DMS 273 (cell line): ENCODE results near the gene LRRC8B.
A peak's percentile ranks its signal among the peaks of the same experiment; 100 is the strongest.
"Not testable (repeated sequence)": the region's sequence is repeated elsewhere in the genome, so short reads cannot be mapped to it uniquely, and the experiment has no call there.

Experiments
- DNase-seq: peaks from one replicate; lab custom pipeline; 2025; ENCODE audit not compliant: unreplicated experiment; lab: John Stamatoyannopoulos, UW

LRRC8B gene

GRCh38 chr1:89578946-89579684 lies 54.5 kb downstream of the LRRC8B start:
- no peak for DNase-seq

- no peak for DNase-seq
Measured at GRCh38 chr1:89580036-89580435, 55.4 kb downstream of the LRRC8B start.

GRCh38 chr1:89581859-89582258 lies 57.2 kb downstream of the LRRC8B start:
- no peak for DNase-seq

GRCh38 chr1:89582571-89582970 lies 57.9 kb downstream of the LRRC8B start:
- no peak for DNase-seq

- no peak for DNase-seq
Measured at GRCh38 chr1:89584211-89584610, 59.6 kb downstream of the LRRC8B start.

GRCh38 chr1:89584781-89585180 lies 60.2 kb downstream of the LRRC8B start:
- DNase-seq: no peak

- no peak for DNase-seq
Measured at GRCh38 chr1:89587729-89588161, 63.1 kb downstream of the LRRC8B start.

- no peak for DNase-seq
Measured at GRCh38 chr1:89588480-89588879, 63.9 kb downstream of the LRRC8B start.

GRCh38 chr1:89589515-89589914 lies 64.9 kb downstream of the LRRC8B start:
- no peak for DNase-seq

- DNase-seq: no peak
Measured at GRCh38 chr1:89590341-89591080, 65.9 kb downstream of the LRRC8B start.

- DNase-seq: not testable (repeated sequence)
Measured at GRCh38 chr1:89592861-89593302, 68.3 kb downstream of the LRRC8B start.

GRCh38 chr1:89594096-89594740 lies 69.6 kb downstream of the LRRC8B start:
- DNase-seq: no peak

GRCh38 chr1:89596698-89597097 lies 72.1 kb downstream of the LRRC8B start:
- no peak for DNase-seq

- peak; percentile 70 for DNase-seq
Measured at GRCh38 chr1:89598450-89599331, 74.1 kb downstream of the LRRC8B start.

- no peak for DNase-seq
Measured at GRCh38 chr1:89599332-89599630, 74.7 kb downstream of the LRRC8B start.

GRCh38 chr1:89600451-89601224 lies 76.0 kb downstream of the LRRC8B start:
- DNase-seq: peak; percentile 45

- DNase-seq: no peak
Measured at GRCh38 chr1:89602871-89603404, 78.3 kb downstream of the LRRC8B start.

- peak; percentile 19 for DNase-seq
Measured at GRCh38 chr1:89603651-89604413, 79.2 kb downstream of the LRRC8B start.

- no peak for DNase-seq
Measured at GRCh38 chr1:89604414-89604735, 79.7 kb downstream of the LRRC8B start.
